A549 (cell line): Measurements from ENCODE around the gene TOP3A. TPM values are rescaled to one million over a fixed set of nuclear protein-coding genes. Genes with fewer than 3 reads are reported as not detected.
A peak's percentile ranks its signal among the peaks of the same experiment; 100 is the strongest.

Source experiments
- ATAC-seq, 2 experiments: fragments of 200-7000 bp in 1 of 2; fragments of >200 bp in 1 of 2; cut with Nextera tagmentation in 1 of 2; cut with Tn5 transposase in 1 of 2; 3 replicates each; pipeline versions ENCODE4 v1.8.0 to v1.9.1; 2018 to 2020; ENCODE audit warnings: mild to moderate bottlenecking in 1 of 2, moderate library complexity in 1 of 2
- CTCF ChIA-PET: fragments of 300-600 bp; sonication (Branson Sonifier 250); formaldehyde crosslinking; extraction: SDS; loops from one replicate; lab custom pipeline; 2021; ENCODE audit warnings: antibody characterized with exemption, inconsistent platforms; lab: Yijun Ruan, JAX
- POLR2A ChIA-PET: fragments of 350-600 bp; formaldehyde crosslinking; extraction: SDS; loops from one replicate; lab custom pipeline; 2021; ENCODE audit warnings: antibody characterized with exemption, inconsistent platforms; lab: Yijun Ruan, JAX
- DNase-seq, 2 experiments: peaks; one replicate each; pipeline versions ENCODE4 v3.0.0 to v3.0.0-alpha.2; 2011 to 2016; ENCODE audit warnings: low read depth in 1 of 2, low spot score in 1 of 2
- FAIRE-seq: peaks from 2 replicates; lab custom pipeline; 2011; peaks lifted over from hg19 to GRCh38; lab: Jason Lieb, UNC
- H3K27ac ChIP-seq, 2 experiments: fragments of >200 bp; sonication (Bioruptor Twin); formaldehyde crosslinking; 3 replicates each; pipeline ENCODE4 v1.5.1; 2016 to 2017
- H3K4me1 ChIP-seq: fragments of >200 bp; sonication (Bioruptor Twin); formaldehyde crosslinking; 3 replicates; pipeline ENCODE4 v1.6.1; 2016
- H3K4me2 ChIP-seq: fragments of >200 bp; sonication (Bioruptor Twin); formaldehyde crosslinking; 3 replicates; pipeline ENCODE4 v1.6.1; 2016
- H3K4me3 ChIP-seq: fragments of >200 bp; sonication (Bioruptor Twin); formaldehyde crosslinking; 3 replicates; pipeline ENCODE4 v1.5.1; 2016
- H3K9me3 ChIP-seq: fragments of >200 bp; sonication (Bioruptor Twin); formaldehyde crosslinking; 3 replicates; pipeline ENCODE4 v1.6.1; 2016
- ATOH8 ChIP-seq: fragments of 250-450 bp; sonication (Bioruptor Pico); IDR thresholded peaks from 2 replicates; pipeline ENCODE4 v1.5.0; 2020; ENCODE audit warnings: low read depth, mild to moderate bottlenecking, moderate library complexity
- BHLHE40 ChIP-seq: IDR thresholded peaks from 2 replicates; pipeline ENCODE4 v1.6.1; 2012; ENCODE audit warnings: low read depth, low read length, inconsistent platforms
- CEBPB ChIP-seq, 2 experiments: fragments of >200 bp in 1 of 2; sonication (Bioruptor Twin) in 1 of 2; formaldehyde crosslinking in 1 of 2; IDR thresholded peaks; 2 replicates each; pipeline ENCODE4 v1.6.1; 2012 to 2016
- CHD4 ChIP-seq: fragments of 200-600 bp; sonication (generic); IDR thresholded peaks from 2 replicates; pipeline ENCODE4 v1.6.1; 2016; ENCODE audit warnings: antibody characterized with exemption, mild to moderate bottlenecking, borderline replicate concordance
- EHF ChIP-seq: fragments of 250-450 bp; sonication (Bioruptor Pico); IDR thresholded peaks from 2 replicates; pipeline ENCODE4 v1.5.0; 2020; ENCODE audit warnings: mild to moderate bottlenecking
- GATA3 ChIP-seq: IDR thresholded peaks from 2 replicates; pipeline ENCODE4 v1.6.1; 2012; ENCODE audit warnings: borderline replicate concordance
- HDAC2 ChIP-seq: fragments of 200-600 bp; sonication (generic); IDR thresholded peaks from 2 replicates; pipeline ENCODE4 v1.6.1; 2016
- HES2 ChIP-seq: fragments of >200 bp; sonication (Bioruptor Twin); formaldehyde crosslinking; IDR thresholded peaks from 2 replicates; pipeline ENCODE4 v1.6.1; 2016
- HEYL ChIP-seq: fragments of 250-450 bp; sonication (Bioruptor Pico); IDR thresholded peaks from 2 replicates; pipeline ENCODE4 v1.8.0; 2021; ENCODE audit warnings: mild to moderate bottlenecking, moderate library complexity
- HOXA7 ChIP-seq: fragments of 250-450 bp; sonication (Bioruptor Pico); IDR thresholded peaks from 2 replicates; pipeline ENCODE4 v1.5.0; 2020; ENCODE audit warnings: mild to moderate bottlenecking, moderate library complexity
- JUN ChIP-seq, 2 experiments: fragments of >200 bp; sonication (Bioruptor Twin); formaldehyde crosslinking; IDR thresholded peaks; 2 replicates in 1 of 2; 3 replicates in 1 of 2; pipeline ENCODE4 v1.6.1; 2016 to 2017
- JUNB ChIP-seq: fragments of >200 bp; sonication (Bioruptor Twin); formaldehyde crosslinking; IDR thresholded peaks from 2 replicates; pipeline ENCODE4 v1.6.1; 2016
- KDM5A ChIP-seq: fragments of 200-600 bp; sonication (generic); IDR thresholded peaks from 2 replicates; pipeline ENCODE4 v1.6.1; 2016; ENCODE audit warnings: antibody characterized with exemption, mild to moderate bottlenecking
- MAX ChIP-seq: IDR thresholded peaks from 2 replicates; pipeline ENCODE4 v1.6.1; 2012
- MAZ ChIP-seq: fragments of 150-350 bp; IDR thresholded peaks from 2 replicates; pipeline ENCODE4 v1.6.1; 2014; ENCODE audit warnings: antibody characterized with exemption, low read depth, low read length, borderline replicate concordance
- MYC ChIP-seq: IDR thresholded peaks from 2 replicates; pipeline ENCODE4 v1.6.1; 2012; ENCODE audit warnings: mild to moderate bottlenecking, inconsistent platforms, low read length, improper control_type of control experiment, borderline replicate concordance
- PBX3 ChIP-seq: IDR thresholded peaks from 2 replicates; pipeline ENCODE4 v1.6.1; 2012
- POLR2A ChIP-seq: IDR thresholded peaks from 2 replicates; pipeline ENCODE4 v1.6.1; 2012; ENCODE audit warnings: mild to moderate bottlenecking, low read length
- RARB ChIP-seq: fragments of 250-450 bp; sonication (Bioruptor Pico); IDR thresholded peaks from 2 replicates; pipeline ENCODE4 v1.8.0; 2021; ENCODE audit warnings: mild to moderate bottlenecking, moderate library complexity
- RCOR1 ChIP-seq: fragments of 150-350 bp; IDR thresholded peaks from 2 replicates; pipeline ENCODE4 v1.6.1; 2014; ENCODE audit warnings: antibody characterized with exemption, low read length, low read depth
- RFX5 ChIP-seq: fragments of 450-650 bp; IDR thresholded peaks from 2 replicates; pipeline ENCODE4 v1.7.1; 2014; ENCODE audit warnings: antibody characterized with exemption, mild to moderate bottlenecking, moderate library complexity
- RNF2 ChIP-seq: fragments of 200-600 bp; sonication (generic); IDR thresholded peaks from 2 replicates; pipeline ENCODE4 v1.6.1; 2016; ENCODE audit warnings: low read depth, mild to moderate bottlenecking, antibody characterized with exemption, moderate library complexity, borderline replicate concordance
- SREBF2 ChIP-seq: fragments of 450-650 bp; IDR thresholded peaks from 2 replicates; pipeline ENCODE4 v1.6.1; 2014; ENCODE audit warnings: mild to moderate bottlenecking, moderate library complexity
- WGBS: methylation state at CpG from one replicate; pipeline ENCODE4 v1.1.6; 2017; ENCODE audit errors: missing lambda C conversion rate; 5-methylcytosine and 5-hydroxymethylcytosine counted together
- polyA plus RNA-seq, 4 experiments: library from polyadenylated mRNA; depleted of rRNA in 3 of 4; stranded (reverse); fragments of >200 nt; fragmentation: RNase III in 1 of 4; extraction: RNeasy Plus Mini Kit Qiagen cat#74134 plus additional on column Dnase treatment in 1 of 4; gene quantifications; 2 replicates in 3 of 4; 3 replicates in 1 of 4; pipeline ENCODE4 v1.2.3, GENCODE V29; 2011 to 2017
- TF ChIP-seq, protein P1 (sequence below): fragments of >200 bp; sonication (Bioruptor Twin); formaldehyde crosslinking; IDR thresholded peaks from 3 replicates; pipeline ENCODE4 v1.6.1; 2016
- TF ChIP-seq, protein P2 (sequence below): fragments of 450-650 bp; IDR thresholded peaks from 2 replicates; pipeline ENCODE4 v1.6.1; 2014; ENCODE audit warnings: antibody characterized with exemption

TOP3A gene
- polyA plus RNA-seq, 2 of the 4 experiments (the other 2 are of a cell fraction) = 29.0 to 29.3 TPM

GRCh38 chr17:18263885-18264682 is 50.7 kb downstream of the TOP3A start:
- H3K27ac ChIP-seq = no peak overlapping the region
- no peak for TF ChIP-seq KDM5A
- TF ChIP-seq BHLHE40 = no peak
- TF ChIP-seq, protein P1, sequence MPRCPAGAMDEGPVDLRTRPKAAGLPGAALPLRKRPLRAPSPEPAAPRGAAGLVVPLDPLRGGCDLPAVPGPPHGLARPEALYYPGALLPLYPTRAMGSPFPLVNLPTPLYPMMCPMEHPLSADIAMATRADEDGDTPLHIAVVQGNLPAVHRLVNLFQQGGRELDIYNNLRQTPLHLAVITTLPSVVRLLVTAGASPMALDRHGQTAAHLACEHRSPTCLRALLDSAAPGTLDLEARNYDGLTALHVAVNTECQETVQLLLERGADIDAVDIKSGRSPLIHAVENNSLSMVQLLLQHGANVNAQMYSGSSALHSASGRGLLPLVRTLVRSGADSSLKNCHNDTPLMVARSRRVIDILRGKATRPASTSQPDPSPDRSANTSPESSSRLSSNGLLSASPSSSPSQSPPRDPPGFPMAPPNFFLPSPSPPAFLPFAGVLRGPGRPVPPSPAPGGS = no peak
- TF ChIP-seq MAZ = no peak
- TF ChIP-seq GATA3 = no peak
- TF ChIP-seq, protein P2, sequence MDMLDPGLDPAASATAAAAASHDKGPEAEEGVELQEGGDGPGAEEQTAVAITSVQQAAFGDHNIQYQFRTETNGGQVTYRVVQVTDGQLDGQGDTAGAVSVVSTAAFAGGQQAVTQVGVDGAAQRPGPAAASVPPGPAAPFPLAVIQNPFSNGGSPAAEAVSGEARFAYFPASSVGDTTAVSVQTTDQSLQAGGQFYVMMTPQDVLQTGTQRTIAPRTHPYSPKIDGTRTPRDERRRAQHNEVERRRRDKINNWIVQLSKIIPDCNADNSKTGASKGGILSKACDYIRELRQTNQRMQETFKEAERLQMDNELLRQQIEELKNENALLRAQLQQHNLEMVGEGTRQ = no peak
- TF ChIP-seq HDAC2 = no peak
- no peak for TF ChIP-seq SREBF2
- TF ChIP-seq RNF2 = no peak
- no peaks in the 10 kb centered on the region for H3K9me3 ChIP-seq
- DNase-seq (no peak), FAIRE-seq (no peak), ATAC-seq (no peak)
- POLR2A ChIA-PET = no interaction called here
- H3K4me2 ChIP-seq = no peak overlapping the region
- CTCF ChIA-PET = interaction anchor here (0.8 to 8.5 kb wide), 10 partner anchors 11 to 593 kb away, joined by 3 to 59 read pairs (median 3); no protein-coding TSS in a partner anchor
- H3K4me1 ChIP-seq = peaks cover 17% of the 10 kb centered on the region
- 80% methylated on average over 31 of the region's 50 CpGs for WGBS
- no peak overlapping the region for H3K4me3 ChIP-seq

DNA sequence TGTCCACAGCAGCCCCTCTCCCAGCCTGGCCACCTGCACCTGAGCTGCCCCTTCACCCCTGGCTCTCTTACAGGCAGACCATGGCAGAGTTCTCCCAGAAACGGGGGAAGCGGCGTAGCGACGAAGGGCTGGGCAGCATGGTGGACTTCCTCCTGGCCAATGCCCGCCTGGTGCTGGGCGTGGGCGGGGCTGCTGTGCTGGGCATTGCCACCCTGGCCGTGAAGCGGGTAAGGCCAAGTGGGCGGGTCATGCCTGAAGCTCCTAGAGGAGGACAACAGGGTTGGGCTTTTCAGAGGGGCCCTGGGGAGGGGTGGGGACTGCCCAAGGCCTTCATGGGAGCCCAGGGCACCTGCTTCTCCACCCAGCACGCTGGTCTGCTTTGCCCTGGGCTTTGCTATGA is 52.2 kb downstream of the TOP3A start:
- 82% methylated on average over 12 of the region's 12 CpGs for WGBS
- H3K4me1 ChIP-seq = peaks cover 20% of the 10 kb centered on the region
- ChIA-PET POLR2A (no interaction called here), CTCF (interaction anchor here (1.1 to 8.5 kb wide), 6 partner anchors 9 to 121 kb away, joined by 3 to 59 read pairs (median 6); no protein-coding TSS in a partner anchor)
- TF ChIP-seq KDM5A (no peak), RCOR1 (no peak)
- no peaks in the 10 kb centered on the region for H3K9me3 ChIP-seq
- no peak for FAIRE-seq
- no peak overlapping the region for H3K27ac ChIP-seq
- no peak for DNase-seq
- H3K4me3 ChIP-seq = no peak overlapping the region
- ATAC-seq = no peak
- H3K4me2 ChIP-seq = no peak overlapping the region

- ATAC-seq = no peak
- WGBS = 91% methylated on average over 2 of the region's 2 CpGs
- H3K27ac ChIP-seq = no peak overlapping the region
- no peaks in the 10 kb centered on the region for H3K9me3 ChIP-seq
- no peak overlapping the region for H3K4me3 ChIP-seq
- no peak for DNase-seq
- peak overlapping the region; percentile 94; the same call in 2 of the 3 replicates for H3K4me2 ChIP-seq
- TF ChIP-seq RFX5 (no peak), POLR2A (no peak), JUNB (no peak), MAZ (no peak), ATOH8 (CRISPR knock-in tag) (no peak), HOXA7 (no peak), CEBPB (IDR thresholded peaks at IDR 0.05) (no peak), PBX3 (no peak), JUN (IDR thresholded peaks at IDR 0.05) (no peak), CHD4 (no peak), HEYL (no peak), MYC (no peak), MAX (no peak), HES2 (no peak), EHF (no peak), GATA3 (no peak), RNF2 (no peak), RARB (CRISPR knock-in tag) (no peak)
- TF ChIP-seq, protein P2 = no peak
- FAIRE-seq = no peak
- H3K4me1 ChIP-seq = peaks cover 25% of the 10 kb centered on the region
- POLR2A ChIA-PET = no interaction called here
- CTCF ChIA-PET = interaction anchor here (1.1 to 8.5 kb wide), 6 partner anchors 10 to 120 kb away, joined by 3 to 59 read pairs (median 6); no protein-coding TSS in a partner anchor
Observed at GRCh38 chr17:18262111-18262510, 52.7 kb downstream of the TOP3A start.
